Measurements from ENCODE around the gene KCNJ16. TPM values are rescaled to one million over a fixed set of nuclear protein-coding genes. Genes with fewer than 3 reads are reported as not detected.

KCNJ16 gene
- total and polyA plus RNA-seq, 5 experiments from 2014 or later, result not detected

GRCh38 chr17:70107904-70108565 lies 33.0 kb downstream of the KCNJ16 start:
- DNase-seq (no peak), ATAC-seq (no peak)
- H3K4me3 Mint-ChIP-seq, result no peak overlapping the region
- H3K9me3 Mint-ChIP-seq, result peaks cover 0 to 2% (median 0%) of the 10 kb centered on the region in 9 donors
- H3K27me3 Mint-ChIP-seq, result peaks cover 2 to 25% (median 6%) of the 10 kb centered on the region in 5 donors
- no peaks in the 10 kb centered on the region for H3K4me1 Mint-ChIP-seq
- H3K36me3 Mint-ChIP-seq, result peaks cover 0 to 6% (median 0%) of the 10 kb centered on the region in 3 donors
- no peak overlapping the region for H3K27ac Mint-ChIP-seq
- POLR2A ChIA-PET, result no interaction called here

GRCh38 chr17:70109497-70109896 lies 34.5 kb downstream of the KCNJ16 start:
- Mint-ChIP-seq H3K36me3 (peaks cover 0 to 6% (median 0%) of the 10 kb centered on the region in 3 donors), H3K27me3 (peaks cover 2 to 25% (median 6%) of the 10 kb centered on the region in 5 donors), H3K4me1 (no peaks in the 10 kb centered on the region), H3K9me3 (peaks cover 0 to 2% (median 0%) of the 10 kb centered on the region in 9 donors), H3K27ac (no peak overlapping the region), H3K4me3 (no peak overlapping the region)
- POLR2A ChIA-PET, result no interaction called here
- DNase-seq (no peak), ATAC-seq (no peak)

- H3K9me3 Mint-ChIP-seq, result peaks cover 0 to 2% (median 0%) of the 10 kb centered on the region in 9 donors
- ATAC-seq (no peak), DNase-seq (no peak)
- peaks cover 0 to 25% (median 6%) of the 10 kb centered on the region in 5 donors for H3K27me3 Mint-ChIP-seq
- POLR2A ChIA-PET, result no interaction called here
- no peaks in the 10 kb centered on the region for H3K4me1 Mint-ChIP-seq
- H3K36me3 Mint-ChIP-seq, result peaks cover 0 to 6% (median 0%) of the 10 kb centered on the region in 3 donors
- H3K27ac Mint-ChIP-seq, result no peak overlapping the region
- H3K4me3 Mint-ChIP-seq, result no peak overlapping the region
Measured at GRCh38 chr17:70110443-70110880, 35.4 kb downstream of the KCNJ16 start.

DNA sequence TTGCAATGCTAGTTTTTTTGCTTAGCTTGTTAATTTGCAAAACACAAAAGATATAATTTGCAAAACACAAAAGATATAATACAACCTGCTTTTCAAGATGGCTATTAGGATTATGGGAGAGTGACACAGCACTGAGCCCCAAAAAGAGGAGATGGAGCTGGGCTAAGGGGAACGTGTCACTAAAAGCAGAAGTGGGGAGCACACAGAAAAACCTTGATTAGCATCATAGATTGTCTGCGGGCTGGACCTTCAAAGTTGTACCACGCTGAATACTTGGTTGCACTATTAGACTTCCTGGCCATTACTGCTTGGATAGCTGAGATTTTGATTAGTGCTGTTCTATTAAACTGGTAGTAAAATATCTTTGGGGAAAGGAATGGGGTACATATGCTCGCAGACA lies 36.2 kb downstream of the KCNJ16 start:
- no peak overlapping the region for H3K4me3 Mint-ChIP-seq
- POLR2A ChIA-PET, result no interaction called here
- no peaks in the 10 kb centered on the region for H3K4me1 Mint-ChIP-seq
- H3K27ac Mint-ChIP-seq, result no peak overlapping the region
- peaks cover 0 to 25% (median 6%) of the 10 kb centered on the region in 5 donors for H3K27me3 Mint-ChIP-seq
- ATAC-seq (no peak), DNase-seq (no peak)
- peaks cover 0 to 2% (median 0%) of the 10 kb centered on the region in 9 donors for H3K9me3 Mint-ChIP-seq
- peaks cover 0 to 6% (median 0%) of the 10 kb centered on the region in 3 donors for H3K36me3 Mint-ChIP-seq

DNA sequence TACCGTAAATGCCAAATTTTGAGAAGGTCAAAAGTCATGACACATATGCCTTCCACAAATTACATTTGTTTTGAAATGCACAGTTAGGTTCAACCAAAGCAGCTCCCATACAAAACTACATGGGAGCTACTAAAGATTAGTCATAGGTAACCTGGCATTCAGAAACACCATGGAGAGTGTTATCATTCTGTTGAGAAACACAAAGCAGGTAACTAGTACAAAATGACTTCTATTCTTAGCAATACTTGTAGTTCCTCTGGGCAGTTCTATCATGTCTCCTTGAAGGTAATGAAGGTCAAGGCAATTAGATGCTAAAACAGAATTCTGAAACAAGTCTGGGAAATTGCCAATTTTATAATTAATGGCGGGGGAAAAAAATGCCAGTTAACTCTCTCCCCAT lies 39.4 kb downstream of the KCNJ16 start:
- no peak overlapping the region for H3K4me3 Mint-ChIP-seq
- H3K27ac Mint-ChIP-seq, result no peak overlapping the region

DNA sequence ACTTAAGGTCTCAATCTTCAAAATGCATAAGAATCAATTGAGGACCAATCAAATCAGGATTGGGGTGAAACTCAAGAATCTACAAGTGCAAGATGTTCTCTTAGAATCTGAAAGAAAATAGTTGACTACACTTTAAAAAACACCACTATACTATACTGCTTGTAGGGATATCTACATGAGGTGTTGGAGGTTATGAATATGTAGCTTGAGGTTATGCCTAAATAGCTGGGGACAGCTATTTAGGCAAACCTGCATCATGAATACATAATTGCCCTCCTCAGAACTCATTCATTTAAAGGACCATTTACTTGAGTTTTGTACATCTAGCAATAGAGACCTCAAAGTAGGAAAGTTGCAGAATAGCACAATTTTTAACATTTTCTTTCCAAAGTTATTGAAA lies 40.1 kb downstream of the KCNJ16 start:
- DNase-seq (no peak), ATAC-seq (no peak)
- POLR2A ChIA-PET, result no interaction called here
- Mint-ChIP-seq H3K27ac (no peak overlapping the region), H3K9me3 (peaks cover 0 to 19% (median 7%) of the 10 kb centered on the region in 9 donors), H3K4me3 (no peak overlapping the region), H3K4me1 (no peaks in the 10 kb centered on the region), H3K36me3 (peaks cover 0 to 9% (median 0%) of the 10 kb centered on the region in 3 donors), H3K27me3 (peaks cover 1 to 14% (median 4%) of the 10 kb centered on the region in 5 donors)

More for the DNA sequence above, 39.4 kb downstream of the KCNJ16 start:
- H3K4me1 Mint-ChIP-seq, result no peaks in the 10 kb centered on the region
- ATAC-seq, result no peak
- H3K36me3 Mint-ChIP-seq, result peaks cover 0 to 6% (median 0%) of the 10 kb centered on the region in 3 donors
- peaks cover 0 to 21% (median 6%) of the 10 kb centered on the region in 5 donors for H3K27me3 Mint-ChIP-seq
- POLR2A ChIA-PET, result no interaction called here
- DNase-seq, result no peak
- H3K9me3 Mint-ChIP-seq, result peaks cover 0 to 15% (median 2%) of the 10 kb centered on the region in 9 donors

DNA sequence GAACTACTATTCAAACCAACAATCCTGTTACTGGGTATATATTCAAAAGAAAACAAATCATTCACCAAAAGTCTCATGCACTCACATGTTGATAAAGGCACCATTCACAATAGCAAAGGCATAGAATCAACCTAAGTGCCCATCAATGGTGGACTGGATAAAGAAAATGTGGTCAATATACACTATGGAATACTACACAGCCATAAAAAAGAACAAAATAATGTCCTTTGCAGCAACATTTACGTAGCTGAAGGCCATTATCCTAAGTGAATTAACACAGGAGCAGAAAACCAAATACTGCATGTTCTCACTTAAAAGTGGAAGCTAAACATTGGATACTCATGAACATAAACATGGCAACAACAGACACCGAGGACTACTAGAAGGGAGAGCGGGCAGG lies 41.9 kb downstream of the KCNJ16 start:
- Mint-ChIP-seq H3K27ac (no peak overlapping the region), H3K9me3 (peaks cover 0 to 22% (median 10%) of the 10 kb centered on the region in 9 donors), H3K27me3 (peaks cover 0 to 2% (median 0%) of the 10 kb centered on the region in 5 donors), H3K36me3 (peaks cover 0 to 6% (median 0%) of the 10 kb centered on the region in 3 donors), H3K4me3 (no peak overlapping the region), H3K4me1 (peaks cover 0 to 5% (median 0%) of the 10 kb centered on the region in 4 donors)
- ATAC-seq, result no peak
- POLR2A ChIA-PET, result no interaction called here
- DNase-seq, result no peak

DNA sequence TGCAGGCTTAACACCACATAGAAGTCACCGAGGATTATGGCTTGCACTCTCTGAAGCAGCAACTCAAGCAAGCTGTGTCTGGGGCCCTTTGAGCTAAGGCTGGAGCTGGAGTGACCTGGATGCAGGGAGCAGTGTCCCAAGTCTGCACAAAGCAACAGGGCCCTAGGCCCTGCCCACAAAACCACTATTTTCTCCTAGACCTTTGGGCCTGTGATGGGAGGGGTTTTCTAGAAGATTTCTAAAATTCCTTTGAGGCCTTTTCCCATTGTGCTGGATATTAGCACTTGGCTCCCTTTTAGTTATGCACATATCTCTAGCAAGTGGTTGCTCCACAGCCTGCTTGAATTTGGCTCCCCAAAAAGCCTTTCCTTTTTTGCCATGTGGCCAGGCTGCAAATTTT lies 44.5 kb downstream of the KCNJ16 start:
- DNase-seq (no peak), ATAC-seq (no peak)
- peaks cover 0 to 22% (median 10%) of the 10 kb centered on the region in 9 donors for H3K9me3 Mint-ChIP-seq
- peaks cover 0 to 10% (median 0%) of the 10 kb centered on the region in 4 donors for H3K4me1 Mint-ChIP-seq
- H3K27me3 Mint-ChIP-seq, result peaks cover 0 to 3% (median 2%) of the 10 kb centered on the region in 5 donors
- POLR2A ChIA-PET, result no interaction called here
- H3K27ac Mint-ChIP-seq, result no peak overlapping the region
- H3K4me3 Mint-ChIP-seq, result no peak overlapping the region
- H3K36me3 Mint-ChIP-seq, result peaks cover 0 to 6% (median 0%) of the 10 kb centered on the region in 3 donors

GRCh38 chr17:70119983-70120382 lies 45.0 kb downstream of the KCNJ16 start:
- peaks cover 0 to 6% (median 0%) of the 10 kb centered on the region in 3 donors for H3K36me3 Mint-ChIP-seq
- peaks cover 0 to 8% (median 2%) of the 10 kb centered on the region in 5 donors for H3K27me3 Mint-ChIP-seq
- peaks cover 0 to 22% (median 10%) of the 10 kb centered on the region in 9 donors for H3K9me3 Mint-ChIP-seq
- no peak overlapping the region for H3K4me3 Mint-ChIP-seq
- POLR2A ChIA-PET, result no interaction called here
- peaks cover 0 to 10% (median 0%) of the 10 kb centered on the region in 4 donors for H3K4me1 Mint-ChIP-seq
- no peak overlapping the region for H3K27ac Mint-ChIP-seq
- ATAC-seq (no peak), DNase-seq (no peak)

DNA sequence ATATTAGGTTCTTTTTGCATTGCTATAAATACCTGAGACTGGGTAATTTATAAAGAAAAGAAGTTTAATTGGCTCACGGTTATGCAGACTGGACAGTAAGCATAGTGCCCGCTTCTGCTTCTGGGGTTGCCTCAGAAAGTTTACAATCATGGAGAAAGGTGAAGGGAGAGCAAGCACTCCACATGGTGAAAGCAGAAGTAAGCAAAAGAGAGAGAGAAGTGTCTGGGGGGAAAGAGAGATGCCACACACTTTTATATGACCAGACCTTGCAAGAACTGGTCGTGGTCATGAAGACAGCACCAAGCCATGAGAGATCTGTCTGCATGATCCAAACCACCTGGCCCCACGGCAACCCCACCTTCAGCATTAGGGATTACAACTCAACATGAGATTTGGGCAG lies 45.4 kb downstream of the KCNJ16 start:
- no peak for DNase-seq

GRCh38 chr17:70121126-70121525 lies 46.1 kb downstream of the KCNJ16 start:
- ATAC-seq (no peak), DNase-seq (no peak)
- H3K9me3 Mint-ChIP-seq, result peaks cover 0 to 22% (median 10%) of the 10 kb centered on the region in 9 donors
- no peak overlapping the region for H3K4me3 Mint-ChIP-seq
- peaks cover 0 to 9% (median 2%) of the 10 kb centered on the region in 5 donors for H3K27me3 Mint-ChIP-seq
- POLR2A ChIA-PET, result no interaction called here
- peaks cover 0 to 6% (median 0%) of the 10 kb centered on the region in 3 donors for H3K36me3 Mint-ChIP-seq
- no peak overlapping the region for H3K27ac Mint-ChIP-seq
- H3K4me1 Mint-ChIP-seq, result peaks cover 0 to 10% (median 0%) of the 10 kb centered on the region in 4 donors

More for the DNA sequence above, 45.4 kb downstream of the KCNJ16 start:
- Mint-ChIP-seq H3K4me3 (no peak overlapping the region), H3K27ac (no peak overlapping the region), H3K36me3 (peaks cover 0 to 6% (median 0%) of the 10 kb centered on the region in 3 donors), H3K27me3 (peaks cover 0 to 9% (median 2%) of the 10 kb centered on the region in 5 donors), H3K9me3 (peaks cover 0 to 22% (median 10%) of the 10 kb centered on the region in 9 donors), H3K4me1 (peaks cover 0 to 10% (median 0%) of the 10 kb centered on the region in 4 donors)
- ATAC-seq, result no peak
- POLR2A ChIA-PET, result no interaction called here

DNA sequence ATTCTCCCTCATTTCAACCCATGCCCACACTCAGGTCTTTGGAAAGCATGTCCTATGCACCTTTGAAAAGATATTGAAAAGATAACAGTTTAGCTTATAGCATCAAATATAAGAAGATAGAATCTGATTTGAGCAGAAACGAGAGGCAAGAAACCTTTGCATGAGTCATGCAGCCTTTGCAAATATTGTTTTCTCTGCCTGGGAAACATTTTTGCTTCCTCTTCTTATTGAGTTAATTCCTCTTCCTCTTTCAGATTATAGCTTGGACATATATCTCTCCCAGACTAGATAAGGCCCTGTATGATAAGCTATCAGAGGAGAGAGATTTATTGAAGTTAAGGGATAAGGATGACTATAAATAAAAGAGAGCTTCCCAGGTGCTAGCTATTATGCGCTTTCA lies 48.2 kb downstream of the KCNJ16 start:
- Mint-ChIP-seq H3K36me3 (peaks cover 0 to 6% (median 0%) of the 10 kb centered on the region in 3 donors), H3K9me3 (peaks cover 0 to 18% (median 5%) of the 10 kb centered on the region in 9 donors), H3K4me3 (no peak overlapping the region), H3K4me1 (peaks cover 0 to 10% (median 0%) of the 10 kb centered on the region in 4 donors), H3K27me3 (peaks cover 0 to 9% (median 2%) of the 10 kb centered on the region in 5 donors), H3K27ac (no peak overlapping the region)
- POLR2A ChIA-PET, result no interaction called here
- ATAC-seq, result no peak
- DNase-seq, result no peak

GRCh38 chr17:70124723-70125122 lies 49.7 kb downstream of the KCNJ16 start:
- Mint-ChIP-seq H3K4me1 (peaks cover 0 to 10% (median 0%) of the 10 kb centered on the region in 4 donors), H3K4me3 (no peak overlapping the region), H3K27ac (peak overlapping the region in 1 of 10 donors; percentile 78), H3K27me3 (peaks cover 0 to 9% (median 2%) of the 10 kb centered on the region in 5 donors), H3K36me3 (peaks cover 0 to 6% (median 0%) of the 10 kb centered on the region in 3 donors), H3K9me3 (peaks cover 0 to 9% (median 3%) of the 10 kb centered on the region in 9 donors)
- ATAC-seq (no peak), DNase-seq (no peak)
- POLR2A ChIA-PET, result no interaction called here

Data from naive thymus-derived CD8-positive, alpha-beta T cell (primary cell).